ENCODE measurements around the gene GXYLT1. TPM values are rescaled to one million over a fixed set of nuclear protein-coding genes. Genes with fewer than 3 reads are reported as not detected.
"Not testable (repeated sequence)": the region's sequence is repeated elsewhere in the genome, so short reads cannot be mapped to it uniquely, and the experiment has no call there.

Gene GXYLT1
- total and polyA plus RNA-seq, 7 donors: 0.92 to 14.3 (median 8.8) TPM

- DNase-seq: no peak
- intact Hi-C loops (cut with DNase I): no loop called here
- Histone ChIP-seq H3K4me3 (no peak overlapping the region), H3K9me3 (no peaks in the 10 kb centered on the region), H3K36me3 (no peaks in the 10 kb centered on the region), H3K4me1 (peaks cover 0 to 2% (median 0%) of the 10 kb centered on the region in 4 donors), H3K27me3 (no peaks in the 10 kb centered on the region), H3K27ac (no peak overlapping the region)
- WGBS, 2 donors: 40 to 58% methylated on average over 5 of the region's 5 CpGs
- TF ChIP-seq POLR2AphosphoS5 (IDR thresholded peaks at IDR 0.05): no peak
- no peak for TF ChIP-seq EP300 (IDR thresholded peaks at IDR 0.05)
- no peak for TF ChIP-seq POLR2A (IDR thresholded peaks at IDR 0.05)
- no peak for TF ChIP-seq CTCF (IDR thresholded peaks at IDR 0.05)
Measured at GRCh38 chr12:42124764-42125387, 19.8 kb downstream of the GXYLT1 start.

GRCh38 chr12:42119085-42119633 lies 25.5 kb downstream of the GXYLT1 start:
- WGBS, 2 donors: 73 to 77% methylated on average over 2 of the region's 2 CpGs
- no peaks in the 10 kb centered on the region for H3K27me3 ChIP-seq
- H3K9me3 ChIP-seq: no peaks in the 10 kb centered on the region
- TF ChIP-seq CTCF (IDR thresholded peaks at IDR 0.05) (no peak), POLR2AphosphoS5 (IDR thresholded peaks at IDR 0.05) (no peak), POLR2A (IDR thresholded peaks at IDR 0.05) (no peak), EP300 (IDR thresholded peaks at IDR 0.05) (no peak)
- H3K4me1 ChIP-seq: no peaks in the 10 kb centered on the region
- intact Hi-C loops (cut with DNase I): no loop called here
- no peak overlapping the region for H3K4me3 ChIP-seq
- H3K36me3 ChIP-seq: peaks cover 0 to 18% (median 0%) of the 10 kb centered on the region in 4 donors
- no peak overlapping the region for H3K27ac ChIP-seq
- DNase-seq: no peak

- Histone ChIP-seq H3K9me3 (no peaks in the 10 kb centered on the region), H3K4me3 (no peak overlapping the region), H3K27me3 (no peaks in the 10 kb centered on the region), H3K36me3 (peaks cover 0 to 18% (median 0%) of the 10 kb centered on the region in 4 donors), H3K27ac (no peak overlapping the region), H3K4me1 (no peaks in the 10 kb centered on the region)
- intact Hi-C loops (cut with DNase I): no loop called here
- 66 to 89% methylated on average over 5 of the region's 5 CpGs for WGBS, 2 donors
- no peak for DNase-seq
- TF ChIP-seq POLR2AphosphoS5 (IDR thresholded peaks at IDR 0.05) (no peak), EP300 (IDR thresholded peaks at IDR 0.05) (no peak), POLR2A (IDR thresholded peaks at IDR 0.05) (no peak), CTCF (IDR thresholded peaks at IDR 0.05) (no peak)
Measured at GRCh38 chr12:42118136-42118879, 26.4 kb downstream of the GXYLT1 start.

GRCh38 chr12:42109031-42109430 lies 35.6 kb downstream of the GXYLT1 start:
- intact Hi-C loops (cut with DNase I): no loop called here
- no peak overlapping the region for H3K27ac ChIP-seq
- peaks cover 0 to 5% (median 0%) of the 10 kb centered on the region in 4 donors for H3K9me3 ChIP-seq
- H3K4me1 ChIP-seq: no peaks in the 10 kb centered on the region
- no peak for DNase-seq
- no peak overlapping the region for H3K4me3 ChIP-seq
- peaks cover 0 to 21% (median 0%) of the 10 kb centered on the region in 4 donors for H3K36me3 ChIP-seq
- no peak for TF ChIP-seq CTCF (IDR thresholded peaks at IDR 0.05)
- no peak for TF ChIP-seq EP300 (IDR thresholded peaks at IDR 0.05)
- TF ChIP-seq POLR2AphosphoS5 (IDR thresholded peaks at IDR 0.05): no peak
- no peak for TF ChIP-seq POLR2A (IDR thresholded peaks at IDR 0.05)
- 98 to 99% methylated on average over 3 of the region's 3 CpGs for WGBS, 2 donors
- no peaks in the 10 kb centered on the region for H3K27me3 ChIP-seq

DNA sequence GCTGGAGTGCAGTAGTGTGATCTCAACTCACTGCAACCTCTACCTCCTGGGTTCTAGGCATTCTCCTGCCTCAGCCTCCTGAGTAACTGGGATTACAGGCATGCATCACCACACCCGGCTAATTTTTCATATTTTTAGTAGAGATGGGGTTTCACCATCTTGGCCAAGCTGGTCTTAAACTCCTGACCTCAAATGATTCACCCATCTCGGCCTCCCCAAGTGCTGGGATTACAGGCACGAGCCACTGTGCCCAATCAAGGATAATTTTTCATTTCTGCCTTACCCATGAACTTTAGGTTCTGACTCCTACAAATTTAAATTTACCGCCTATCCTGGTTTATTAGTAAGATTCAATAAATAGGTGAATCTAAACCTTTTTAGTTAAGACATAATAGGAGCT lies 37.9 kb downstream of the GXYLT1 start:
- DNase-seq; H3K27me3 ChIP-seq; intact Hi-C loops (cut with DNase I); H3K4me1 ChIP-seq; H3K4me3 ChIP-seq; H3K9me3 ChIP-seq; H3K27ac ChIP-seq: not testable (repeated sequence)
- WGBS, 2 donors: 95 to 97% methylated on average over 4 of the region's 4 CpGs
- H3K36me3 ChIP-seq: peaks cover 0 to 20% (median 0%) of the 10 kb centered on the region in 4 donors

All from sigmoid colon (tissue), 7 donors.